Suppressor macrophage treated with lipopolysaccharide for 4 hours (primary cell): ENCODE measurements around the gene CPT1B.
"Not testable (repeated sequence)": the region's sequence is repeated elsewhere in the genome, so short reads cannot be mapped to it uniquely, and the experiment has no call there.

Source experiments
- DNase-seq: peaks from one replicate; pipeline ENCODE4 v3.0.0-alpha.2; 2020

CPT1B gene

DNA sequence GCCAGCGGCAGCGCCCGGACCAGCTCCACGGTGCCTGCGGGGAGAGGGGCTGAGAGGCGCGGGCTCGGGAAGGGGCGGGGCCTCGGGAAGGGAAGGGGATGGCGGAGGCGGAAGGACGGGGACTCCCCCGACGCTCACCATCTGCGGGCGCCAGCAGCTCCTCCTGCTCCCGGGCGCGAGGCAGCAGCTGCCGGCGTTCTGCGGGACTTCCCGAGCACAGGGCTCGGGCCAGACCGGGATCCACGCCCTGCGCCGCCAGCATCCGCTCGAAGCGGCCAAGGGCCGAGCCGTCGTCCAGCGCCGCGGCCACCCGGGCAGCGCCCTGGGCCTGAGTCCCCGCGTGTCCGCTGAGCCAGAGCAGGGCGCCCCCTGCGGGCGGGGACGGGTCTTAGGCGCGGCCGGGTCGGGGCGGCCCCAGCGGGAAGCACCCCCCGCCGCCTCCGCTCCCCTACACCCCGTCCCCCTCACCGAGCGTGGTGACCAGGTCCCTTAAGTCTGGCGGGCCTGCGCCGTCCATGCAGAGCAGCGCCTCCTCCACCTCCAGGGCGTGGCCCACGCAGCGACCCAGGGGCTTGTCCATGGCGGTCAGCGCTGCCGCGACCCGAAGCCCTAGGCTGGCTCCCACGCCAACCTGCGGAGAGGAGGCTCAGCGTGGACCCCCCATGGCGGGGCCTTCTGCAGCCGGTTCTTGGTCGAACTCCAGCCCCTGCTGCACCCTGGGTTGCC, 52.0 kb downstream of the CPT1B start:
- DNase-seq = peak; percentile 86

GRCh38 chr22:50525858-50526107, 52.4 kb downstream of the CPT1B start:
- DNase-seq = no peak

DNA sequence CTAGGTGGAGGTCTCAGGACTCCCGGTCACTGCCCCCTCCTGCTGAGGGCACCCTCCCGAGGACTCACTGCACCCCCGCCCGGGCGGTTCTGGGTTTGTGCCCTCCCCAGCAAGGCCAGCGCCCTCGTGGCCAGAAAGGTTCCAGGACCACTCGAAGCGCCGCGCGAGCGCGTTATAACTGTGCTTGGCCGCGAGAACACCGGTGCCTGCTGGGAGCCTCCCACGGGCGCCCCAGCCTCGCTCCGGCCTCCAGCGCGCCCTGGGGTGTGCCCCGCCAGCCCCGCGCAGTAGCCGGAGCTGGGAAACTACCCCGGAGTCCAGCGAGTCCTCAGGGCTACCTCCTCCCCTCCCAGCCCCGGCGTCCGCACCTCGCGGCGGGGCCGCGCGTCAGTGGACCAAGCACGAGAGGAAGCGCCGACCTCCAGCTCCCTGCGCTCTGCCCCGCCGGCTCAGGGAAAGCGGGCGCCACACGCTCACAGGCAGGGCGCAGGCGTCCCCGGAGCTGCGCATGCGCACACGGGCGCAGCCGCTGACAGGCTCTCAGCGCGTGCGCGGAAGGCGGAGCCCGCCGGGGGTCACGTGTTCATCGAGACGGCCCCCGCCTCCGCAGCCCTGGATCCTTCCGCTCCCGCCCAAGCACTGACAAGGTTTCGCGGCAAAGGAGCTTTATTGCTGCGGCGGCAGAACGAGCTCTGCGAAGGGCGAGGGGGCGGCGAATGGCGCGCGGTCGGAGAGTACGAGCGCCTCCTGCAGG, 52.9 kb downstream of the CPT1B start, which contains the start of gene SCO2:
Gene SCO2 (minus strand): TSS at position 495 of the 754 bp plus-strand sequence. CDS start 1,187 bp downstream, outside the sequence.
- DNase-seq = peak; percentile 98

- DNase-seq = no peak
Measured at GRCh38 chr22:50524676-50525103, 53.5 kb downstream of the CPT1B start.

GRCh38 chr22:50523806-50524675, 54.2 kb downstream of the CPT1B start:
- peak; percentile 22 for DNase-seq

GRCh38 chr22:50523458-50523805, 54.8 kb downstream of the CPT1B start:
- DNase-seq = no peak

DNA sequence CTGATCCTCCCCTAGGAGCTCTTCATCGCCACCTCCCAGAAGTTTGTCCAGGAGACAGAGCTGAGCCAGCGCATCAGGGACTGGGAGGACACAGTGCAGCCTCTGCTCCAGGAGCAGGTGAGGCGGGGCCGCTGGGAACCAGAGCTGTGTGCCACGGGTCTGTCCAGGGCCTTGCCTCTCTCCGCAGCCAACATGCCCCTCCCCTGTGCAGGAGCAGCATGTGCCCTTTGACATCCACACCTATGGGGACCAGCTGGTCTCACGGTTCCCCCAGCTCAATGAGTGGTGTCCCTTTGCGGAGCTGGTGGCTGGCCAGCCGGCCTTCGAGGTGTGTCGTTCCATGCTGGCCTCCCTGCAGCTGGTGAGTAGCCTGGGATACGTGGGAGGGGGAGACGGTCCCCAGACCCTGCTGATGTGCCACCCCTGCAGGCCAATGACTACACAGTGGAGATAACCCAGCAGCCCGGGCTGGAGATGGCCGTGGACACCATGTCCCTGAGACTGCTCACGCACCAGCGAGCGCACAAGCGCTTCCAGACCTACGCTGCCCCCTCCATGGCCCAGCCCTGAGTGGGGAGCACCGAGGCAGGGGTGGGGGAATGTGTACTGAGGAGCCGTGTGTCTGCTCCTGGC, 55.3 kb downstream of the CPT1B start:
- DNase-seq = peak; percentile 19

- DNase-seq = no peak
Measured at GRCh38 chr22:50522208-50522805, 55.9 kb downstream of the CPT1B start.

DNA sequence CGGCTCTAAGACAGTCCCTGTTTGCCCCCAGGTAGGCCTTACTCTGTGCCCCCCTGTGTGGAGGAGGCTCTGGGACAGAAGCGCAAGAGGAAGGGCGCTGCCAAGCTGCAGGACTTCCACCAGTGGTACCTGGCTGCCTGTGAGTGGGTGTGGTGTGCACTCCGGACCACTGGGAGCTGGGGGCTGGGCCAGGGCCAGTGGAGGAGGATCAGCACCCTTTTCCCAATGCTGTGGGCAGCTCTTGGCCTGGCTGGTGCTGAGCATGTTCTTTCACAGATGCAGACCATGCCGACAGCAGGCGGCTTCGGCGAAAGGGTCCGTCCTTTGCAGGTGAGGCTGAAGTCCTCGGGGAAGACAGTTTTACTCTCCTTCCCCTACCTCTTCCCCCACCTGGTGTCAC, 56.5 kb downstream of the CPT1B start:
- no peak for DNase-seq

DNA sequence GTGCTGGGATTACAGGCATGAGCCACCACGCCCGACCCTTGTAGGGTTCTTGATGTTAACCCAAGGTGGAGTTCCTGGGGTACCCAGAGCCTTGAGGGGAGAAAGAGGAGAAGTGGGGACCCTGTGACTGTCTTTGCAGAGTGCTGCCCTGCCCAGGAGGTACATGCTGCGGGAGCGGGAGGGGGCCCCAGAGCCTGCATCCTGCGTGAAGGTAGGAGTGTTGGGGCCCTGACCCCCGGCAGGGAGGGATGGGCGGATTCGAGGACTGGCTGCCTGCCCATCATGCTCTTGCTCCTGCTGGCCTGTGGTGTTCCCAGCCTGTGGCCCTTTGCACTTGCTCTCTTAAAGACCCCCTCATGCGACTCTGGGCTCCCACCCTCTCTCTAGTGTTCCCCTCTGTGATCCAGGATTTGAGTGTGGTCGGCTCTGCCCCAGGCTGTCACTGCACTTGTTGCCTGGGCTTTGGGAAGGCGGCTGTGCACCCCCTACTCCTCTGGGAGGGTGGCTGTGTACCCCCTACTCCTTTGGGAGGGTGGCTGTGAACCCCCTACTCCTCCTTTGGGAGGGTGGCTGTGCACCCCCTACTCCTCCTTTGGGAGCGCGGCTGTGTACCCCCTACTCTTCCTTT, 57.3 kb downstream of the CPT1B start:
- no peak for DNase-seq

GRCh38 chr22:50520184-50520583, 58.0 kb downstream of the CPT1B start:
- DNase-seq = not testable (repeated sequence)

DNA sequence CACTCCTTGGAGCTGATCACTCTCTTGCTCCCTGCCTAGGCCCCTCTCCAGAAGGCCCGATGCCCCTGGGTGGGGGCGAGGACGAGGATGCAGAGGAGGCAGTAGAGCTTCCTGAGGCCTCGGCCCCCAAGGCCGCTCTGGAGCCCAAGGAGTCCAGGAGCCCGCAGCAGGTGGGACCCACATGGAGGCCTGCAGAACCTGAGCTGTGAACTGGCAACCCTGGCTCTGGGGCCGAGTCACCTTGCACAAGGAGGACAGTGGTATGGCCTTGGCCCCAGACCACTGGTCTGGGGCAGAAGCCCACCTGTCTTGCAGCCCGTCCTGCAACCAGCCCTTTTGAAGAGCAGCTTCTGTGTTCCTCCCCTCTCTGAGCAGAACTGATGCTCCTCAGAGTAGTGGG, 59.1 kb downstream of the CPT1B start:
- DNase-seq = no peak
